WTC11 (cell line): Measurements from ENCODE around the gene PTPRN2.

Experiments
- CTCF ChIP-seq: fragments of 200-600 bp; IDR thresholded peaks from 2 replicates; pipeline ENCODE4 v1.8.0; 2022; ENCODE audit warnings: antibody characterized with exemption
- MXD4 ChIP-seq: fragments of 250-450 bp; sonication (Bioruptor Pico); IDR thresholded peaks from 2 replicates; pipeline ENCODE4 v1.8.0; 2021; ENCODE audit warnings: mild to moderate bottlenecking, moderate library complexity, borderline replicate concordance
- NFYB ChIP-seq: sonication (generic); formaldehyde crosslinking; conservative IDR thresholded peaks from 2 replicates; pipeline ENCODE4 v1.8.0; 2022; ENCODE audit warnings: low read depth, missing genetic modification reagents
- SP1 ChIP-seq: sonication (generic); formaldehyde crosslinking; conservative IDR thresholded peaks from 2 replicates; pipeline ENCODE4 v1.8.1; 2022; ENCODE audit warnings: missing genetic modification reagents
- TCF7 ChIP-seq: sonication (generic); formaldehyde crosslinking; IDR thresholded peaks from 2 replicates; pipeline ENCODE4 v1.8.0; 2022; ENCODE audit warnings: mild to moderate bottlenecking, low read depth, missing genetic modification reagents, moderate library complexity

- TF ChIP-seq TCF7 (CRISPR knock-in tag) (no peak), CTCF (no peak), MXD4 (CRISPR knock-in tag) (no peak), NFYB (CRISPR knock-in tag) (no peak), SP1 (CRISPR knock-in tag) (no peak)
These were observed 118.8 kb downstream of the PTPRN2 start for GRCh38 chr7:158468700-158469296.
